Smooth muscle cell of the umbilical artery (primary cell): ENCODE results near the gene PCDHB13. TPM values are rescaled to one million over a fixed set of nuclear protein-coding genes. Genes with fewer than 3 reads are reported as not detected.

Experiments used
- total RNA-seq: library from RNA; depleted of rRNA; stranded (reverse); fragments of >200 nt; gene quantifications from 2 replicates; pipeline ENCODE4 v1.2.3, GENCODE V29; 2014

Gene PCDHB13
- total RNA-seq: 0.28 and 0.89 TPM in 2 replicates

GRCh38 chr5:141213656-141214339 is at the start of gene PCDHB13:
Gene PCDHB13, plus strand, starts transcription at chr5:141213919. Its CDS starts 205 bp downstream, at chr5:141214124.

GRCh38 chr5:141172381-141173204 is 41.1 kb upstream of the PCDHB13 start, which contains the start of gene PCDHB7:
Gene PCDHB7, plus strand, starts transcription at chr5:141172644. Its CDS starts 192 bp downstream, at chr5:141172836.

DNA sequence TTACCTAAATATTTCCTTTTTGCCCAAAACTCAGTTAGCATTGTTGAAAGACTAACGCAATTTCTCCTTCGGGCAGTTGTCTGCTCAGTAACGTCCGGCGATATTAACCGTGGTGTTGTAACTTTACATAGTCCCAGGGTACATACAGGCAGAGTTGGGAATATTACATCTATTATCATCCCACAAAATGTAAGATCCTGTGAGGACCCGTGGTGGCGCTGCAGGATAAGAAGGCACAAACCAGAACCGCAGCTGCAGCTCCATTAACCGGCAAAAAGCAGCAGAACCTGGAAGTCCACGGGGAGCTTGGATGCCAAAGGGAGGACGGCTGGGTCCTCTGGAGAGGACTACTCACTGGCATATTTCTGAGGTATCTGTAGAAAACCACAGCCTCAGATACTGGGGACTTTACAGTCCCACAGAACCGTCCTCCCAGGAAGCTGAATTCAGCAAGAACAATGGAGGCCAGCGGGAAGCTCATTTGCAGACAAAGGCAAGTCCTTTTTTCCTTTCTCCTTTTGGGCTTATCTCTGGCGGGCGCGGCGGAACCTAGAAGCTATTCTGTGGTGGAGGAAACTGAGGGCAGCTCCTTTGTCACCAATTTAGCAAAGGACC is 36.0 kb upstream of the PCDHB13 start, which contains the start of gene PCDHB8:
PCDHB8 (plus strand) TSS at position 214 of the 615 bp plus-strand sequence; CDS start at position 459, 245 bp downstream.

GRCh38 chr5:141182248-141182647 is 31.5 kb upstream of the PCDHB13 start, which contains the start of gene PCDHB16:
Gene PCDHB16, plus strand, starts transcription at chr5:141182387. Its CDS starts 173 bp downstream, at chr5:141182560.

DNA sequence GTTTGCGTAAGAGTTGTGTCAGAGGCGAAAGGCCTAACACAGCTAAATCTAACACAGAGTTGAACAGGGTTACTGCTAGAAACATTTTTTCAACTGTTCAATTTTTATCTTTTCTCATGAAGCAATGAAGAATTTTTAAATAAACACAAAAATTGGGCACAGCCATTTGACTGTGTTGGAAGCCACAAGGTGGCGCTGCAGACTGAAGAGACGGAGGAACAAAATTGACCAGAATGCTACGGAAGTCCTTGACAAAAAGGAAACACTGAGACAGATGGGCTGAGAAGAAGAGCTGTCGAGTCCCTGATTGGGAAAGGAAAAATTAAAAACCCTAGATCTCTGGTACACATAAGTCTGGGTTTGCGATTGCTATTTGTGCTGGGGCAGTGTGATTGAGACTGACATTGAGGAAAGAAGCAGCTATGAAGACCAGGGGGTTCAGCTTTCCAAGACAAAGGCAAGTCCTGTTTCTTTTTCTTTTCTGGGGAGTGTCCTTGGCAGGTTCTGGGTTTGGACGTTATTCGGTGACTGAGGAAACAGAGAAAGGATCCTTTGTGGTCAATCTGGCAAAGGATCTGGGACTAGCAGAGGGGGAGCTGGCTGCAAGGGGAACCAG is 26.7 kb upstream of the PCDHB13 start, which contains the start of gene PCDHB9:
PCDHB9 (plus strand) TSS at position 265 of the 616 bp plus-strand sequence; CDS start at position 423, 158 bp downstream.

DNA sequence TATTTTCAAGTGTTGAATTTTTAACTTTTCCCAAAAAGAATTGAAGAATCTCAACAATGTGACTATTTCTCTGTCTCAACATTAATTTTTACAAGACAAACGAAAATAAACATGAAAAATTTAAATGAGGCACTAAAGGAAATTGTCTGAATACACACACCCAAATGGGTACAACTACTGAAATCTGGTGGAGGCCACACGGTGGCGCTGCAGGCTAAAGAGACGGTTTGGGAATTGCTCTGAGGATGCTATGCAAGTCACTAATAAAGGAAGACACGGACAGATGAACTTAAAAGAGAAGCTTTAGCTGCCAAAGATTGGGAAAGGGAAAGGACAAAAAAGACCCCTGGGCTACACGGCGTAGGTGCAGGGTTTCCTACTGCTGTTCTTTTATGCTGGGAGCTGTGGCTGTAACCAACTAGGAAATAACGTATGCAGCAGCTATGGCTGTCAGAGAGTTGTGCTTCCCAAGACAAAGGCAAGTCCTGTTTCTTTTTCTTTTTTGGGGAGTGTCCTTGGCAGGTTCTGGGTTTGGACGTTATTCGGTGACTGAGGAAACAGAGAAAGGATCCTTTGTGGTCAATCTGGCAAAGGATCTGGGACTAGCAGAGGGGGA is 21.5 kb upstream of the PCDHB13 start, which contains the start of gene PCDHB10:
PCDHB10 (plus strand) TSS at position 244 of the 616 bp plus-strand sequence; CDS start at position 444, 200 bp downstream.

DNA sequence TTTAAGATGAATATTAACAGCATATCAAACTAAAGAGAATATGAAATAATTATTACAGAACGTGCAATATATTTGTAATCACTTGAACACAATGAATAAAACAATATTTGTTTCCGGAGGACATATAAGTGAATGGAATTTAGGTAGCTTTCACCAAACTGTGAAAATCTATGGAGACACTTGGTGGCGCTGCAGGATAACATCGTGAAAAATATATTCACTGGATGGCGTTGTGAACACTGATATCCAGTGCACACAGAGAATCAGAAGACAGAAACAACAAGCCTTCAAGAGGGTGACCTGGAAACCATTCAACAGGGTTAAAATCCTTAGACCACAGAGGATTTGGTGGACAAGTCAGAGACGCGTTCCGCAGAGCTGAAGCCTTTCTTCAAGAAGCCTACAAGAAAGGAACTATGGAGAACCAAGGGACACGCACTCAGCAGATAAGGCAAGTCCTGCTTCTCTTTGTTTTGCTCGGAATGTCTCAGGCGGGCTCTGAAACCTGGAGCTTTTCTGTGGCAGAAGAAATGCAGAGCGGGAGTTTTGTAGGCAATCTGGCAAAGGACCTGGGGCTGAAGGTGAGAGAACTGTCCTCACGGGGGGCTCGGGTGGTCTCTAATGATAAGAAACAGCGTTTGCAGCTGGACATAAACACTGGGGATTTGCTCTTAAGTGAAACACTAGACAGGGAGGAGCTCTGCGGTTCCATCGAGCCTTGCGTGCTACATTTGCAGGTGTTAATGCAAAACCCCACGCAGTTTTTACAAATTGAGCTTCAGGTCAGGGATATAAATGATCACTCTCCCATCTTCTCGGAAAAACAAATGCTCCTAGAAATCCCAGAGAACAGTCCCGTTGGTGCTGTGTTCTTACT is 14.1 kb upstream of the PCDHB13 start, which contains the start of gene PCDHB11:
PCDHB11 (plus strand) TSS at position 269 of the 877 bp plus-strand sequence; CDS start at position 417, 148 bp downstream.

DNA sequence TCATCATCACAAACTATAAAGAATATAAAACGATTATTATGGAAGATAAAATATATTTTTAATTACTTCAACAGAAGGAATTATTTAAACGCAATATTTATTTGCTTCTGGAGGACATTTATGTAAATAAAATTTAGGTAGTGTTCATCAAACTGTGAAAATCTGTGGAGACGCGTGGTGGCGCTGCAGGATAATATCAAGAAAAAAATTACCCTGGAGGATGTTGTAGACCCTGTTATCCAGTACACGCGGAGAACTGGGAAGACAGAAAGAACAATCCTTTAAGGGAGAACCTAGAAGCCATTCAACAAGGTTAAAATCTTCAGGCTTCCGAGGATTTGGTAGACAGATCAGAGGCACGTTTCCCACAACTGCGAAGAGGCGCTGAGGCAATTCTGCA is 5.2 kb upstream of the PCDHB13 start, which contains the start of gene PCDHB12:
PCDHB12 (plus strand) TSS at position 242 of the 400 bp plus-strand sequence. CDS start 189 bp downstream, outside the sequence.

DNA sequence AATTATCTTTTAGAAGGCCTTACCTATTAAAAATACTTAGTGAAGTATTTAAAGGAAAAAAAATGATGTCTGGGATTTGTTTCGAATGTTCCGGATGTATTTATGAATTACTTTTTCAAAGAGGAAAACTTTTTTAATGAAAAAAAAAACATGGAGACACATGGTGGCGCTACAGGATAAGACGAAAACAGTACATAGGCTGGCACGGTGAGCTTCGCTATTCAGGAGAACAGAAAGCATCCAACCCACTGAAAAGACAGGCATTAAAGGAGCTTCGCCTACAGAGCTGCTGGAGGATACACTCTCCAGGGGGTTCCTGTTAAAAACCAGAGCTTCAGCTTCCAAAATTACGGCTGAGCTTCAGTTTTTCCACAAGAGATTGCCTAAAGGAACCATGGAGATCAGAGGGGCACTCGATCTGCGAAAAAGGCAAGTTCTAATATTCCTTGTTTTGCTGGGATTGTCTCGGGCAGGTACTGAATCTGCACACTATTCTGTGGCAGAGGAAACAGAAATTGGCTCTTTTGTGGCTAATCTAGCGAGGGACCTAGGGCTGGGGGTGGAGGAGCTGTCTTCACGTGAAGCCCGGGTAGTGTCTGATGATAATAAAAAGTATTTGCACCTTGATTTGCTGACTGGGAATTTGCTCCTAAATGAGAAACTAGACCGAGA is 9.5 kb downstream of the PCDHB13 start, which contains the start of gene PCDHB14:
PCDHB14 (plus strand) TSS at position 232 of the 672 bp plus-strand sequence; CDS start at position 395, 163 bp downstream.

DNA sequence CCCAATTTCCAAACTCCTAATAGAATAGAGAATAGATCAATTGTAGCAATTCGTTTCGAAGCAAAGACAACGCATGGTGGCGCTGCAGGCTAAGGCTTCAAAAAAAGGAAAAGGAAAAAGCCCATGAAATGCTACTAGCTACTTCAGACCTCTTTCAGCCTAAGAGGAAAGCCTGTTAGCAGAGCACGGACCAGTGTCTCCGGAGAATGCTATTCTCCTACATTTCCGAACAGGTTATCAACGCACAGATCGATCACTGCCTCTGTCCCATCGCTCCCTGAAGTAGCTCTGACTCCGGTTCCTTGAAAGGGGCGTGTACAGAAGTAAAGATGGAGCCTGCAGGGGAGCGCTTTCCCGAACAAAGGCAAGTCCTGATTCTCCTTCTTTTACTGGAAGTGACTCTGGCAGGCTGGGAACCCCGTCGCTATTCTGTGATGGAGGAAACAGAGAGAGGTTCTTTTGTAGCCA is 31.6 kb downstream of the PCDHB13 start, which contains the start of gene PCDHB15:
PCDHB15 (plus strand) TSS at position 146 of the 468 bp plus-strand sequence; CDS start at position 330, 184 bp downstream.

Other genes starting within 250 kb of the PCDHB13 start
- 0.30 and 0.32 TPM in 2 replicates for gene PCDHAC2, start 247.4 kb upstream of the PCDHB13 start, total RNA-seq
- not detected in 2 replicates for gene PCDHB1, start 162.5 kb upstream of the PCDHB13 start, total RNA-seq
- gene PCDHB2, start 119.3 kb upstream of the PCDHB13 start, total RNA-seq: 0.59 and 0.74 TPM in 2 replicates
- 0.09 and 0.30 TPM in 2 replicates for gene PCDHB3, start 113.4 kb upstream of the PCDHB13 start, total RNA-seq
- gene PCDHB4, start 92.1 kb upstream of the PCDHB13 start, total RNA-seq: under 0.01 and 0.09 TPM in 2 replicates
- gene PCDHB5, start 78.7 kb upstream of the PCDHB13 start, total RNA-seq: 0.60 and 1.8 TPM in 2 replicates
- gene PCDHB6, start 63.9 kb upstream of the PCDHB13 start, total RNA-seq: 0.14 and 0.30 TPM in 2 replicates
- 0.18 and 0.89 TPM in 2 replicates for gene PCDHB7, start 41.3 kb upstream of the PCDHB13 start, total RNA-seq
- 0.05 and 0.89 TPM in 2 replicates for gene PCDHB8, start 36.1 kb upstream of the PCDHB13 start, total RNA-seq
- gene PCDHB16, start 31.5 kb upstream of the PCDHB13 start, total RNA-seq: 0.09 and 0.30 TPM in 2 replicates
- gene PCDHB9, start 26.8 kb upstream of the PCDHB13 start, total RNA-seq: 0.18 and 0.30 TPM in 2 replicates
- 0.42 and 0.59 TPM in 2 replicates for gene PCDHB10, start 21.6 kb upstream of the PCDHB13 start, total RNA-seq
- 0.05 and 0.30 TPM in 2 replicates for gene PCDHB11, start 14.3 kb upstream of the PCDHB13 start, total RNA-seq
- 0.05 and 0.30 TPM in 2 replicates for gene PCDHB12, start 5.2 kb upstream of the PCDHB13 start, total RNA-seq
- gene PCDHB14, start 9.4 kb downstream of the PCDHB13 start, total RNA-seq: 0.42 and 1.5 TPM in 2 replicates
- 0.28 and 0.59 TPM in 2 replicates for gene PCDHB15, start 31.5 kb downstream of the PCDHB13 start, total RNA-seq
- gene SLC25A2, start 90.1 kb downstream of the PCDHB13 start, total RNA-seq: 0.28 and 0.30 TPM in 2 replicates
- gene TAF7, start 106.9 kb downstream of the PCDHB13 start, total RNA-seq: 79.9 and 81.4 TPM in 2 replicates
- gene PCDHGA1, start 116.6 kb downstream of the PCDHB13 start, total RNA-seq: 0.69 and 0.89 TPM in 2 replicates
- gene PCDHGA2, start 124.8 kb downstream of the PCDHB13 start, total RNA-seq: 3.5 and 3.9 TPM in 2 replicates
- gene PCDHGA3, start 129.9 kb downstream of the PCDHB13 start, total RNA-seq: 1.6 and 2.1 TPM in 2 replicates
- gene PCDHGB1, start 136.2 kb downstream of the PCDHB13 start, total RNA-seq: 3.3 TPM in 2 replicates
- gene PCDHGA4, start 141.1 kb downstream of the PCDHB13 start, total RNA-seq: 5.8 and 6.5 TPM in 2 replicates
- gene PCDHGB2, start 146.1 kb downstream of the PCDHB13 start, total RNA-seq: 2.1 and 2.4 TPM in 2 replicates
- 0.89 and 0.92 TPM in 2 replicates for gene PCDHGA5, start 150.2 kb downstream of the PCDHB13 start, total RNA-seq
- gene PCDHGB3, start 156.3 kb downstream of the PCDHB13 start, total RNA-seq: 6.5 and 6.8 TPM in 2 replicates
- 3.2 and 4.2 TPM in 2 replicates for gene PCDHGA6, start 160.0 kb downstream of the PCDHB13 start, total RNA-seq
- 4.2 and 6.8 TPM in 2 replicates for gene PCDHGA7, start 168.8 kb downstream of the PCDHB13 start, total RNA-seq
- gene PCDHGB4, start 173.8 kb downstream of the PCDHB13 start, total RNA-seq: 25.5 and 27.3 TPM in 2 replicates
- 2.8 and 3.0 TPM in 2 replicates for gene PCDHGA8, start 178.7 kb downstream of the PCDHB13 start, total RNA-seq
- 30.9 and 34.3 TPM in 2 replicates for gene PCDHGB5, start 184.0 kb downstream of the PCDHB13 start, total RNA-seq
- 3.6 and 4.5 TPM in 2 replicates for gene PCDHGA9, start 188.9 kb downstream of the PCDHB13 start, total RNA-seq
- gene PCDHGB6, start 194.1 kb downstream of the PCDHB13 start, total RNA-seq: 2.4 and 2.8 TPM in 2 replicates
- gene PCDHGA10, start 199.1 kb downstream of the PCDHB13 start, total RNA-seq: 6.8 and 8.6 TPM in 2 replicates
- gene PCDHGB7, start 203.8 kb downstream of the PCDHB13 start, total RNA-seq: 8.3 and 10.1 TPM in 2 replicates
- 12.5 and 19.4 TPM in 2 replicates for gene PCDHGA11, start 207.1 kb downstream of the PCDHB13 start, total RNA-seq
- 16.3 and 33.7 TPM in 2 replicates for gene PCDHGA12, start 216.6 kb downstream of the PCDHB13 start, total RNA-seq